HepG2 (cell line): ENCODE measurements around the gene TBXA2R. TPM values are rescaled to one million over a fixed set of nuclear protein-coding genes. Genes with fewer than 3 reads are reported as not detected.

Experiments used
- ATAC-seq: fragments of 200-7000 bp; cut with Tn5 transposase; 3 replicates; pipeline ENCODE4 v1.9.1; 2020; ENCODE audit warnings: mild to moderate bottlenecking, moderate library complexity
- BruUV-seq: library from RNA; stranded (reverse); fragments of 400-500 nt; replicated peaks from 2 replicates; lab custom pipeline; 2021; lab: Mats Ljungman, UMichigan
- CTCF ChIA-PET: fragments of 300-600 bp; formaldehyde crosslinking; extraction: SDS; loops from one replicate; lab custom pipeline; 2021; ENCODE audit warnings: low total read pairs, inconsistent platforms, low intra/inter-chr PET ratio; lab: Yijun Ruan, JAX
- POLR2A ChIA-PET: fragments of 350-600 bp; sonication (Branson Sonifier 250); formaldehyde crosslinking; loops from one replicate; lab custom pipeline; 2020; ENCODE audit warnings: antibody characterized with exemption, inconsistent platforms; lab: Yijun Ruan, JAX
- DNase-seq: peaks from one replicate; pipeline ENCODE4 v3.0.0-alpha.2; 2015; ENCODE audit warnings: low spot score
- FAIRE-seq: peaks from 3 replicates; lab custom pipeline; 2011; peaks lifted over from hg19 to GRCh38; lab: Jason Lieb, UNC
- H2AFZ ChIP-seq: one replicate; pipeline ENCODE4 v1.6.1; 2011; ENCODE audit warnings: low read length, inconsistent platforms
- H3K27ac ChIP-seq: fragments of 300-600 bp; 3 replicates; pipeline ENCODE4 v1.8.0; 2011; ENCODE audit warnings: mixed run types, mild to moderate bottlenecking, mixed read lengths, low read length, inconsistent platforms; ENCODE audit not compliant: insufficient read depth; ENCODE audit errors: extremely low read length
- H3K27me3 ChIP-seq, 2 experiments: fragments of 200-600 bp in 1 of 2; 2 replicates in 1 of 2; 3 replicates in 1 of 2; pipeline versions ENCODE4 v1.6.0 to v1.8.0; 2011; ENCODE audit warnings: low read length in 2 of 2, mild to moderate bottlenecking in 2 of 2, moderate library complexity in 2 of 2, inconsistent platforms in 1 of 2; ENCODE audit not compliant: insufficient read depth in 2 of 2, control insufficient read depth in 1 of 2
- H3K36me3 ChIP-seq, 2 experiments: fragments of 200-600 bp in 1 of 2; replicated peaks in 1 of 2; 2 replicates in 1 of 2; 3 replicates in 1 of 2; pipeline versions ENCODE4 v1.5.1 to v1.8.0; 2011; ENCODE audit warnings: low read length in 2 of 2, inconsistent platforms in 1 of 2; ENCODE audit not compliant: insufficient read depth in 2 of 2, control insufficient read depth in 1 of 2
- H3K4me1 ChIP-seq: 2 replicates; pipeline ENCODE4 v1.5.1; 2012; ENCODE audit warnings: low read length, inconsistent platforms; ENCODE audit not compliant: insufficient read depth
- H3K4me2 ChIP-seq: 2 replicates; pipeline ENCODE4 v1.6.0; 2011; ENCODE audit warnings: low read depth, low read length, inconsistent platforms
- H3K4me3 ChIP-seq, 3 experiments: fragments of 200-600 bp in 1 of 3; sonication (generic), shearing (Covaris generic) in 1 of 3; replicated peaks in 1 of 3; 2 replicates each; pipeline ENCODE4 v1.5.1; 2011 to 2016; ENCODE audit warnings: low read length in 3 of 3, inconsistent platforms in 2 of 3, low read depth in 2 of 3, mild to moderate bottlenecking in 2 of 3, control low read depth in 1 of 3, mixed read lengths in 1 of 3; ENCODE audit not compliant: insufficient read depth in 1 of 3
- H3K79me2 ChIP-seq: one replicate; pipeline ENCODE4 v1.6.1; 2011; ENCODE audit warnings: low read length, inconsistent platforms; ENCODE audit not compliant: insufficient read depth
- H3K9ac ChIP-seq: 2 replicates; pipeline ENCODE4 v1.6.0; 2011; ENCODE audit warnings: mild to moderate bottlenecking, low read depth, low read length, inconsistent platforms; ENCODE audit not compliant: insufficient read depth
- H3K9me3 ChIP-seq: 2 replicates; pipeline ENCODE4 v1.5.1; 2012; ENCODE audit warnings: mild to moderate bottlenecking, low read length
- H4K20me1 ChIP-seq: 2 replicates; pipeline ENCODE4 v1.6.0; 2011; ENCODE audit warnings: inconsistent platforms, mild to moderate bottlenecking, low read length, moderate library complexity; ENCODE audit not compliant: insufficient read depth
- ARNT ChIP-seq: fragments of 450-650 bp; IDR thresholded peaks from 2 replicates; pipeline ENCODE4 v1.6.1; 2017
- HNRNPL ChIP-seq: fragments of 200-400 bp; formaldehyde crosslinking; IDR thresholded peaks from 2 replicates; pipeline ENCODE4 v1.6.1; 2017; ENCODE audit warnings: mild to moderate bottlenecking, low read depth, low read length
- KAT7 ChIP-seq: IDR thresholded peaks from 2 replicates; pipeline ENCODE4 v1.6.1; 2018; ENCODE audit warnings: borderline replicate concordance, missing compliant biosample characterization
- MXD4 ChIP-seq: IDR thresholded peaks from 2 replicates; pipeline ENCODE4 v1.6.1; 2016; ENCODE audit warnings: mild to moderate bottlenecking, missing biosample characterization, missing genetic modification reagents
- PHF8 ChIP-seq: sonication (generic); formaldehyde crosslinking; IDR thresholded peaks from 2 replicates; pipeline ENCODE4 v1.5.0; 2020; ENCODE audit warnings: missing genetic modification reagents
- PLRG1 ChIP-seq: fragments of 450-650 bp; conservative IDR thresholded peaks from 2 replicates; pipeline ENCODE4 v1.6.1; 2016
- RXRA ChIP-seq: sonication (generic); formaldehyde crosslinking; IDR thresholded peaks from 2 replicates; pipeline ENCODE4 v1.5.1; 2020; ENCODE audit warnings: missing genetic modification reagents
- SIX1 ChIP-seq: sonication (generic); formaldehyde crosslinking; IDR thresholded peaks from 2 replicates; pipeline ENCODE4 v1.4.0; 2020; ENCODE audit warnings: missing genetic modification reagents, borderline replicate concordance
- SRF ChIP-seq: IDR thresholded peaks from 2 replicates; pipeline ENCODE4 v1.6.1; 2011; ENCODE audit warnings: mild to moderate bottlenecking, low read depth, low read length, moderate library complexity
- YEATS4 ChIP-seq: sonication (generic); formaldehyde crosslinking; IDR thresholded peaks from 2 replicates; pipeline ENCODE4 v1.4.0; 2020; ENCODE audit warnings: missing genetic modification reagents, borderline replicate concordance
- ZBTB44 ChIP-seq: sonication (generic); formaldehyde crosslinking; IDR thresholded peaks from 2 replicates; pipeline ENCODE4 v1.4.0; 2020; ENCODE audit warnings: missing genetic modification reagents
- ZNF567 ChIP-seq: sonication (generic); formaldehyde crosslinking; IDR thresholded peaks from 2 replicates; pipeline ENCODE4 v1.8.1; 2023; ENCODE audit warnings: mild to moderate bottlenecking, missing genetic modification reagents, borderline replicate concordance
- ZNF609 ChIP-seq: sonication (generic); formaldehyde crosslinking; IDR thresholded peaks from 2 replicates; pipeline ENCODE4 v1.4.0; 2020; ENCODE audit warnings: mild to moderate bottlenecking, missing genetic modification reagents, borderline replicate concordance
- ZNF644 ChIP-seq: IDR thresholded peaks from 2 replicates; pipeline ENCODE4 v1.6.1; 2016; ENCODE audit warnings: low read depth
- WGBS: methylation state at CpG from one replicate; pipeline ENCODE4 v1.1.6; 2017; ENCODE audit warnings: low lambda C conversion rate; 5-methylcytosine and 5-hydroxymethylcytosine counted together
- in situ Hi-C: cut with HindIII; loops from 2 replicates; pipeline ENCODE4 v1.10.0; 2017; ENCODE audit warnings: low pct_unique_long_range_greater_than_20kb; ENCODE audit not compliant: extremely low pct_ligation_motif_present
- intact Hi-C: fragments of 100-400 bp; cut with micrococcal nuclease; formaldehyde crosslinking; loops from one replicate; pipeline ENCODE4 v1.10.0; 2022; ENCODE audit not compliant: unreplicated experiment
- polyA plus RNA-seq, 8 experiments: library from polyadenylated mRNA; depleted of rRNA in 3 of 8; stranded (reverse) in 7 of 8; unstranded in 1 of 8; fragments of >200 nt; fragmentation: Illumina TruSeq in 4 of 8; extraction: Trizol in 4 of 8; gene quantifications; 2 replicates each; pipeline versions ENCODE4 v1.2.1 to v1.2.3, GENCODE V29; 2011 to 2016; ENCODE audit warnings: low read depth in 4 of 8, missing spikeins in 1 of 8, mixed read lengths in 1 of 8; ENCODE audit not compliant: insufficient read depth in 1 of 8
- total RNA-seq, 5 experiments: library from RNA; depleted of rRNA; stranded (reverse); fragments of >200 nt; fragmentation: Illumina TruSeq; extraction: Trizol; gene quantifications; 2 replicates each; pipeline ENCODE4 v1.2.3, GENCODE V29; 2016; ENCODE audit warnings: low read depth in 1 of 5

Gene TBXA2R
- total and polyA plus RNA-seq, 2 of the 13 experiments (the other 11 are each of a cell fraction or from before 2014, with no cell fraction given): 0.09 TPM; not detected in 1

GRCh38 chr19:3548606-3549005, 58.1 kb downstream of the TBXA2R start:
- FAIRE-seq: no peak
- H4K20me1 ChIP-seq: no peaks in the 10 kb centered on the region
- H3K9me3 ChIP-seq: no peaks in the 10 kb centered on the region
- no peak overlapping the region for H2AFZ ChIP-seq
- ATAC-seq: no peak
- peaks cover 3 to 10% of the 10 kb centered on the region in 2 experiments; a peak in 3 of 5 replicates for H3K36me3 ChIP-seq
- no peak overlapping the region for H3K9ac ChIP-seq
- BruUV-seq: no TSS peak
- H3K4me1 ChIP-seq: peaks cover 13% of the 10 kb centered on the region
- 94% methylated on average over 13 of the region's 14 CpGs for WGBS
- no peak overlapping the region for H3K4me2 ChIP-seq
- no peak overlapping the region for H3K27ac ChIP-seq
- intact Hi-C loops: no loop called here
- no peaks in the 10 kb centered on the region for H3K79me2 ChIP-seq
- TF ChIP-seq HNRNPL (no peak), ZNF644 (no peak), RXRA (CRISPR knock-in tag) (no peak), SIX1 (CRISPR knock-in tag) (no peak), SRF (no peak), KAT7 (CRISPR knock-in tag) (no peak), MXD4 (no peak), PLRG1 (no peak), ARNT (no peak)
- ChIA-PET POLR2A (no interaction called here), CTCF (no interaction called here)
- DNase-seq: no peak
- no peak overlapping the region for H3K4me3 ChIP-seq
- H3K27me3 ChIP-seq: no peaks in the 10 kb centered on the region
- in situ Hi-C loops: no loop called here

GRCh38 chr19:3547767-3548282, 58.9 kb downstream of the TBXA2R start:
- ChIA-PET POLR2A (no interaction called here), CTCF (interaction anchor here (1.5 kb wide), 1 partner anchor 27 kb away, joined by 3 read pairs; no protein-coding TSS in a partner anchor)
- 99% methylated on average over 16 of the region's 36 CpGs for WGBS
- Histone ChIP-seq H3K27me3 (no peaks in the 10 kb centered on the region), H3K36me3 (peaks cover 3 to 10% of the 10 kb centered on the region in 2 experiments; a peak in 3 of 5 replicates), H4K20me1 (no peaks in the 10 kb centered on the region), H3K9ac (no peak overlapping the region), H3K4me1 (peaks cover 5% of the 10 kb centered on the region), H3K9me3 (no peaks in the 10 kb centered on the region), H2AFZ (no peak overlapping the region), H3K4me3 (no peak overlapping the region), H3K79me2 (no peaks in the 10 kb centered on the region), H3K27ac (no peak overlapping the region), H3K4me2 (no peak overlapping the region)
- BruUV-seq: no TSS peak
- in situ Hi-C loops: no loop called here
- DNase-seq (no peak), FAIRE-seq (no peak), ATAC-seq (no peak)
- intact Hi-C loops: no loop called here
- TF ChIP-seq ARNT: no peak
- no peak for TF ChIP-seq YEATS4
- no peak for TF ChIP-seq ZNF567 (CRISPR knock-in tag)
- TF ChIP-seq PHF8 (CRISPR knock-in tag): no peak
- no peak for TF ChIP-seq ZBTB44 (CRISPR knock-in tag)
- no peak for TF ChIP-seq ZNF609 (CRISPR knock-in tag)
